Mesenchymal stem cell (in vitro differentiated cells and primary cell): ENCODE data around the gene CIAO2A.

Source experiments
- DNase-seq: peaks from one replicate; pipeline ENCODE4 v3.0.0-alpha.2; 2013
- H2AFZ ChIP-seq: one replicate; pipeline ENCODE4 v1.6.1; 2013; ENCODE audit warnings: low read depth, mild to moderate bottlenecking, control low read depth, inconsistent platforms, low read length, moderate library complexity
- H2AK5ac ChIP-seq: 2 replicates; pipeline ENCODE4 v1.6.1; 2013; ENCODE audit warnings: low read length, moderate library complexity, mild to moderate bottlenecking, inconsistent platforms; ENCODE audit not compliant: severe bottlenecking
- H2BK120ac ChIP-seq: one replicate; pipeline ENCODE4 v1.6.1; 2013; ENCODE audit warnings: low read depth, mild to moderate bottlenecking, inconsistent platforms, low read length, moderate library complexity
- H2BK12ac ChIP-seq, 2 experiments: one replicate each; pipeline ENCODE4 v1.6.1; 2013; ENCODE audit warnings: inconsistent platforms in 2 of 2, low read length in 2 of 2, mild to moderate bottlenecking in 2 of 2, moderate library complexity in 2 of 2, control low read depth in 1 of 2
- H2BK15ac ChIP-seq: one replicate; pipeline ENCODE4 v1.6.1; 2013; ENCODE audit warnings: mild to moderate bottlenecking, low read depth, inconsistent platforms; ENCODE audit not compliant: poor library complexity, severe bottlenecking
- H2BK5ac ChIP-seq: 2 replicates; pipeline ENCODE4 v1.6.1; 2013; ENCODE audit warnings: low read depth, mild to moderate bottlenecking, low read length, control low read depth, inconsistent platforms; ENCODE audit not compliant: poor library complexity, severe bottlenecking
- H3K14ac ChIP-seq, 2 experiments: one replicate each; pipeline ENCODE4 v1.6.1; 2013; ENCODE audit warnings: inconsistent platforms in 2 of 2, low read length in 2 of 2, control low read depth in 1 of 2, mild to moderate bottlenecking in 1 of 2, moderate library complexity in 1 of 2
- H3K18ac ChIP-seq, 2 experiments: one replicate each; pipeline ENCODE4 v1.6.1; 2013; ENCODE audit warnings: inconsistent platforms in 2 of 2, low read length in 2 of 2, control low read depth in 1 of 2, low read depth in 1 of 2, mild to moderate bottlenecking in 1 of 2
- H3K23ac ChIP-seq, 2 experiments: one replicate each; pipeline ENCODE4 v1.6.1; 2013; ENCODE audit warnings: inconsistent platforms in 2 of 2, low read length in 2 of 2, mild to moderate bottlenecking in 2 of 2, moderate library complexity in 2 of 2, control low read depth in 1 of 2
- H3K27ac ChIP-seq: 2 replicates; pipeline ENCODE4 v1.5.1; 2013; ENCODE audit warnings: mild to moderate bottlenecking, moderate library complexity, low read length, control low read depth, inconsistent platforms; ENCODE audit not compliant: poor library complexity, severe bottlenecking
- H3K27me3 ChIP-seq, 2 experiments: 2 replicates each; pipeline versions ENCODE4 v1.6.1 to v1.7.0; 2013; ENCODE audit warnings: low read length in 2 of 2, mild to moderate bottlenecking in 2 of 2, moderate library complexity in 2 of 2, control low read depth in 1 of 2, inconsistent platforms in 1 of 2; ENCODE audit not compliant: control insufficient read depth in 1 of 2, insufficient read depth in 1 of 2
- H3K36me3 ChIP-seq, 2 experiments: 2 replicates each; pipeline versions ENCODE4 v1.6.1 to v1.7.0; 2013; ENCODE audit warnings: low read length in 2 of 2, control low read depth in 1 of 2, inconsistent platforms in 1 of 2, low read depth in 1 of 2, mild to moderate bottlenecking in 1 of 2; ENCODE audit not compliant: insufficient read depth in 2 of 2, control insufficient read depth in 1 of 2
- H3K4ac ChIP-seq, 2 experiments: one replicate each; pipeline ENCODE4 v1.6.1; 2013; ENCODE audit warnings: inconsistent platforms in 2 of 2, low read length in 2 of 2, mild to moderate bottlenecking in 2 of 2, moderate library complexity in 2 of 2, control low read depth in 1 of 2, low read depth in 1 of 2
- H3K4me1 ChIP-seq: 2 replicates; pipeline ENCODE4 v1.6.1; 2013; ENCODE audit warnings: low read depth, low read length, control low read depth; ENCODE audit not compliant: control insufficient read depth, insufficient read depth
- H3K4me2 ChIP-seq: 2 replicates; pipeline ENCODE4 v1.6.1; 2013; ENCODE audit warnings: low read length, mild to moderate bottlenecking, inconsistent platforms; ENCODE audit not compliant: poor library complexity, severe bottlenecking
- H3K4me3 ChIP-seq, 2 experiments: 2 replicates each; pipeline versions ENCODE4 v1.5.1 to v1.7.0; 2013; ENCODE audit warnings: low read length in 2 of 2, mild to moderate bottlenecking in 2 of 2, control low read depth in 1 of 2, low read depth in 1 of 2; ENCODE audit not compliant: insufficient read depth in 1 of 2
- H3K79me1 ChIP-seq: replicated peaks from 2 replicates; pipeline ENCODE4 v1.6.1; 2013; ENCODE audit warnings: mild to moderate bottlenecking, control low read depth, low read length, inconsistent platforms; ENCODE audit not compliant: poor library complexity, severe bottlenecking
- H3K9ac ChIP-seq: 2 replicates; pipeline ENCODE4 v1.7.0; 2013; ENCODE audit warnings: mild to moderate bottlenecking, low read length, moderate library complexity
- H3K9me3 ChIP-seq: 2 replicates; pipeline ENCODE4 v1.7.0; 2013; ENCODE audit warnings: mild to moderate bottlenecking, low read length; ENCODE audit not compliant: control insufficient read depth
- H4K8ac ChIP-seq: one replicate; pipeline ENCODE4 v1.6.1; 2013; ENCODE audit warnings: inconsistent platforms, mild to moderate bottlenecking, low read length, moderate library complexity
- H4K91ac ChIP-seq: one replicate; pipeline ENCODE4 v1.6.1; 2013; ENCODE audit warnings: mild to moderate bottlenecking, low read length, inconsistent platforms
- WGBS: methylation state at CpG from one replicate; pipeline ENCODE4 v1.1.7; 2013; ENCODE audit warnings: mixed read lengths; 5-methylcytosine and 5-hydroxymethylcytosine counted together

Gene CIAO2A

GRCh38 chr15:64037966-64038365 is 55.7 kb downstream of the CIAO2A start:
- DNase-seq: no peak
- Histone ChIP-seq H3K4me3 (no peak overlapping the region), H4K8ac (no peak overlapping the region), H2AFZ (no peak overlapping the region), H3K79me1 (no peaks in the 10 kb centered on the region), H3K4me2 (no peak overlapping the region), H3K36me3 (peaks cover 11 to 35% of the 10 kb centered on the region in 2 experiments), H3K14ac (no peak overlapping the region), H2BK15ac (no peak overlapping the region), H3K9ac (no peak overlapping the region), H4K91ac (no peak overlapping the region), H3K27me3 (peaks cover 5 to 41% of the 10 kb centered on the region in 2 experiments), H2BK120ac (no peak overlapping the region), H3K9me3 (no peaks in the 10 kb centered on the region), H2BK5ac (no peak overlapping the region), H3K4ac (no peak overlapping the region), H3K27ac (no peak overlapping the region), H2AK5ac (no peak overlapping the region), H3K18ac (no peak overlapping the region), H2BK12ac (no peak overlapping the region), H3K4me1 (no peaks in the 10 kb centered on the region), H3K23ac (no peak overlapping the region)
- WGBS: 41% methylated on average over 1 of the region's 2 CpGs

GRCh38 chr15:64037116-64037515 is 56.5 kb downstream of the CIAO2A start:
- Histone ChIP-seq H3K4me2 (no peak overlapping the region), H4K91ac (no peak overlapping the region), H3K4me3 (no peak overlapping the region), H2AK5ac (no peak overlapping the region), H3K18ac (no peak overlapping the region), H3K27me3 (peaks cover 0 to 33% of the 10 kb centered on the region in 2 experiments), H2BK5ac (no peak overlapping the region), H4K8ac (no peak overlapping the region), H3K79me1 (no peaks in the 10 kb centered on the region), H3K23ac (no peak overlapping the region), H3K4me1 (no peaks in the 10 kb centered on the region), H3K9ac (no peak overlapping the region), H3K27ac (no peak overlapping the region), H3K9me3 (no peaks in the 10 kb centered on the region), H2BK120ac (no peak overlapping the region), H2BK15ac (no peak overlapping the region), H2BK12ac (no peak overlapping the region), H2AFZ (no peak overlapping the region), H3K14ac (no peak overlapping the region), H3K4ac (no peak overlapping the region), H3K36me3 (peaks cover 11 to 35% of the 10 kb centered on the region in 2 experiments)
- 93% methylated on average over 3 of the region's 3 CpGs for WGBS
- DNase-seq: no peak

GRCh38 chr15:64035525-64035924 is 58.1 kb downstream of the CIAO2A start:
- Histone ChIP-seq H3K23ac (no peak overlapping the region), H4K8ac (no peak overlapping the region), H4K91ac (no peak overlapping the region), H3K9ac (no peak overlapping the region), H2BK120ac (no peak overlapping the region), H2BK5ac (no peak overlapping the region), H3K4me2 (no peak overlapping the region), H2BK12ac (peak overlapping the region in 1 of 2 experiments; percentile 4), H2BK15ac (no peak overlapping the region), H3K4me1 (no peaks in the 10 kb centered on the region), H3K27ac (no peak overlapping the region), H2AFZ (no peak overlapping the region), H3K27me3 (peaks cover 0 to 19% of the 10 kb centered on the region in 2 experiments), H3K79me1 (no peaks in the 10 kb centered on the region), H2AK5ac (no peak overlapping the region), H3K36me3 (peaks cover 11 to 35% of the 10 kb centered on the region in 2 experiments), H3K4ac (no peak overlapping the region), H3K4me3 (no peak overlapping the region), H3K18ac (no peak overlapping the region), H3K14ac (no peak overlapping the region), H3K9me3 (no peaks in the 10 kb centered on the region)
- 95% methylated on average over 1 of the region's 1 CpG for WGBS
- no peak for DNase-seq

GRCh38 chr15:64034519-64034918 is 59.1 kb downstream of the CIAO2A start:
- Histone ChIP-seq H3K9me3 (no peaks in the 10 kb centered on the region), H4K8ac (no peak overlapping the region), H2AFZ (no peak overlapping the region), H2AK5ac (no peak overlapping the region), H2BK5ac (no peak overlapping the region), H2BK120ac (no peak overlapping the region), H3K79me1 (no peaks in the 10 kb centered on the region), H3K27ac (no peak overlapping the region), H3K9ac (no peak overlapping the region), H3K27me3 (peaks cover 0 to 15% of the 10 kb centered on the region in 2 experiments), H3K4me2 (no peak overlapping the region), H4K91ac (no peak overlapping the region), H3K18ac (no peak overlapping the region), H3K23ac (no peak overlapping the region), H3K4ac (no peak overlapping the region), H3K14ac (no peak overlapping the region), H3K4me3 (no peak overlapping the region), H2BK12ac (no peak overlapping the region), H3K4me1 (no peaks in the 10 kb centered on the region), H2BK15ac (no peak overlapping the region), H3K36me3 (peaks cover 11 to 34% of the 10 kb centered on the region in 2 experiments)
- WGBS: no CpG with 5 or more reads among the region's 4 CpGs
- DNase-seq: no peak
